ENCODE data around the gene C21orf91.

The C21orf91 gene

GRCh38 chr21:17828223-17828622, 9.1 kb upstream of the C21orf91 start:
- Histone ChIP-seq H3K27me3 (ENCODE audit: control insufficient read depth, insufficient read depth, low read length) (no peaks in the 10 kb centered on the region), H3K27ac (ENCODE audit: low read depth, low read length) (no peak overlapping the region), H3K4me1 (ENCODE audit: control insufficient read depth, insufficient read depth, low read length) (peaks cover 10% of the 10 kb centered on the region; the same call in 1 of the 2 replicates), H3K9ac (ENCODE audit: low read length) (no peak overlapping the region), H3K4me3 (ENCODE audit: low read depth, low read length) (no peak overlapping the region), H3K36me3 (ENCODE audit: control insufficient read depth, insufficient read depth, low read length) (no peaks in the 10 kb centered on the region), H3K9me3 (ENCODE audit: control insufficient read depth, insufficient read depth, low read depth, low read length) (peaks cover 3% of the 10 kb centered on the region)

GRCh38 chr21:17823846-17824245, 4.7 kb upstream of the C21orf91 start:
- Histone ChIP-seq H3K9ac (ENCODE audit: low read length) (no peak overlapping the region), H3K9me3 (ENCODE audit: control insufficient read depth, insufficient read depth, low read depth, low read length) (peaks cover 3% of the 10 kb centered on the region), H3K36me3 (ENCODE audit: control insufficient read depth, insufficient read depth, low read length) (no peaks in the 10 kb centered on the region), H3K27me3 (ENCODE audit: control insufficient read depth, insufficient read depth, low read length) (no peaks in the 10 kb centered on the region), H3K4me1 (ENCODE audit: control insufficient read depth, insufficient read depth, low read length) (peaks cover 5% of the 10 kb centered on the region; the same call in 1 of the 2 replicates), H3K4me3 (ENCODE audit: low read depth, low read length) (no peak overlapping the region), H3K27ac (ENCODE audit: low read depth, low read length) (no peak overlapping the region)

DNA sequence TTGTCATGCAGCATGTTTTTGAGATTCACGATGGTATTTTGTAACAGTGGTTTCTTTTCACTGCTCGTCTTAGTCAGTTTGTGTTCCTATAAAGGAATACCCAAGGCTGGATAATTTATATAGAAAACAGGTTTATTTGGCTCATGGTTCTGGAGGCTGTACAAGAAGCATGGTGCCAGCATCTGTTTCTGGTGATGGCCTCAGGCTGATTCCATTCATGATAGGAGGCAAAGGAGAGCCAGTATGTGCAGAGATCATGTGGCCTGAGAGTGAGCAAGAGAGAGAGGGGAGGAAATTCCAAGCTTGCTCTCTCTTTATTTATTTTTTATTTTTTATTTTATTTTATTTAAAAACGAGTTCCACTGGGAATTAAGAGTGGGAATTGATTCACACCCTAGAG, 2.0 kb upstream of the C21orf91 start:
- no peaks in the 10 kb centered on the region for H3K27me3 ChIP-seq (ENCODE audit: control insufficient read depth, insufficient read depth, low read length)
- H3K27ac ChIP-seq (ENCODE audit: low read depth, low read length), result no peak overlapping the region
- peaks cover 3% of the 10 kb centered on the region for H3K9me3 ChIP-seq (ENCODE audit: control insufficient read depth, insufficient read depth, low read depth, low read length)
- 0 out of 2 replicates have a peak, but pooled peaks cover 7% of the 10 kb centered on the region for H3K4me1 ChIP-seq (ENCODE audit: control insufficient read depth, insufficient read depth, low read length)
- peaks cover 9% of the 10 kb centered on the region for H3K36me3 ChIP-seq (ENCODE audit: control insufficient read depth, insufficient read depth, low read length)
- H3K9ac ChIP-seq (ENCODE audit: low read length), result no peak overlapping the region
- H3K4me3 ChIP-seq (ENCODE audit: low read depth, low read length), result no peak overlapping the region

- Histone ChIP-seq H3K4me3 (ENCODE audit: low read depth, low read length) (peak overlapping the region; percentile 78), H3K27ac (ENCODE audit: low read depth, low read length) (peak overlapping the region; percentile 99; the same call in 1 of the 2 replicates), H3K27me3 (ENCODE audit: control insufficient read depth, insufficient read depth, low read length) (no peaks in the 10 kb centered on the region), H3K9ac (ENCODE audit: low read length) (peak overlapping the region; percentile 97), H3K9me3 (ENCODE audit: control insufficient read depth, insufficient read depth, low read depth, low read length) (no peaks in the 10 kb centered on the region), H3K36me3 (ENCODE audit: control insufficient read depth, insufficient read depth, low read length) (peaks cover 17% of the 10 kb centered on the region), H3K4me1 (ENCODE audit: control insufficient read depth, insufficient read depth, low read length) (0 out of 2 replicates have a peak, but pooled peaks cover 7% of the 10 kb centered on the region)
Measured at GRCh38 chr21:17819877-17820229, 697 bp upstream of the C21orf91 start.

- Histone ChIP-seq H3K9ac (ENCODE audit: low read length) (peak overlapping the region; percentile 97), H3K4me3 (ENCODE audit: low read depth, low read length) (peak overlapping the region; percentile 78), H3K36me3 (ENCODE audit: control insufficient read depth, insufficient read depth, low read length) (peaks cover 31% of the 10 kb centered on the region), H3K9me3 (ENCODE audit: control insufficient read depth, insufficient read depth, low read depth, low read length) (no peaks in the 10 kb centered on the region), H3K4me1 (ENCODE audit: control insufficient read depth, insufficient read depth, low read length) (0 out of 2 replicates have a peak, but pooled peaks cover 7% of the 10 kb centered on the region), H3K27ac (ENCODE audit: low read depth, low read length) (peak overlapping the region; percentile 99), H3K27me3 (ENCODE audit: control insufficient read depth, insufficient read depth, low read length) (no peaks in the 10 kb centered on the region)
Measured at GRCh38 chr21:17818186-17819113, 706 bp downstream of the C21orf91 start.

DNA sequence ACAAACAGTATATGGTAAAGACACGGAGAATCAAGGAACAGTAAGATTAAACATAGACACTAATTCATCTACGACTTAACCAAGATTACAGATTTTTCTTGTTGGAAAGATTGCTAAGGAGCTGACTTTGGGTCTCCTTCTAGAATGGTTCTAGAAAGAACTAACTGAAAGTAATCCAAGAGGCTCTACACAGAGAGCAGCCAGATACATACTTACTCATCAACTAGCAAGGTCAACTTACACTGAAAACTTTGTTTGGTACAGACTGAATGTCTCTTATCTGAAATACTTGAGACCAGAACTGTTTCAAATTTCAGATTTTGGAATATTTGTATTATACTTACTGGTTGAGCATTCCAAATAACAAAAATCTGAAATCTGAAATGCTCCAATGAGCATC, 5.8 kb downstream of the C21orf91 start:
- peaks cover 80% of the 10 kb centered on the region for H3K36me3 ChIP-seq (ENCODE audit: control insufficient read depth, insufficient read depth, low read length)
- H3K4me3 ChIP-seq (ENCODE audit: low read depth, low read length), result no peak overlapping the region
- H3K4me1 ChIP-seq (ENCODE audit: control insufficient read depth, insufficient read depth, low read length), result 0 out of 2 replicates have a peak, but pooled peaks cover 4% of the 10 kb centered on the region

DNA sequence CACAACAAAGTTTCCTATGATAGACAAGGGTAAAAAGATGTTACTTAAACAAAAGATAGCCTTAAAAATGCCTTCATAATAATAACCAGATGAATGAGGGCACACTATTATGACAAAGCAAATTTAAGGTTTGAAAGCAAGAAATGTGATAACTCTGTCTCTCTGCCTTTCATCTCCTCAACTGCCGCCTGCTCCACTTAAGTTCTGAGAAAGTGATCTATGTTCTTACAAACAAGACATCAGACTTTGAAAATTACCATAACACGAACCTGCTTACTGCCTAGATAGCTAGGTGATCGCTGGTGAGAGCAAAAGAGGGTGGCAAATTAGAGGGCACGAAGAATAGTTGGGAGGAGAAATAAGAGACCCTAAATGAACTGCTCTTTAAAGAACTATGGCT, 13.2 kb downstream of the C21orf91 start:
- Histone ChIP-seq H3K27me3 (ENCODE audit: control insufficient read depth, insufficient read depth, low read length) (no peaks in the 10 kb centered on the region), H3K4me3 (ENCODE audit: low read depth, low read length) (no peak overlapping the region), H3K9ac (ENCODE audit: low read length) (no peak overlapping the region), H3K27ac (ENCODE audit: low read depth, low read length) (no peak overlapping the region), H3K36me3 (ENCODE audit: control insufficient read depth, insufficient read depth, low read length) (peaks cover 70% of the 10 kb centered on the region), H3K4me1 (ENCODE audit: control insufficient read depth, insufficient read depth, low read length) (no peaks in the 10 kb centered on the region), H3K9me3 (ENCODE audit: control insufficient read depth, insufficient read depth, low read depth, low read length) (peaks cover 30% of the 10 kb centered on the region)

More for the DNA sequence above, 5.8 kb downstream of the C21orf91 start:
- Histone ChIP-seq H3K9ac (ENCODE audit: low read length) (no peak overlapping the region), H3K27ac (ENCODE audit: low read depth, low read length) (no peak overlapping the region), H3K27me3 (ENCODE audit: control insufficient read depth, insufficient read depth, low read length) (no peaks in the 10 kb centered on the region), H3K9me3 (ENCODE audit: control insufficient read depth, insufficient read depth, low read depth, low read length) (peaks cover 17% of the 10 kb centered on the region)

- Histone ChIP-seq H3K4me1 (ENCODE audit: control insufficient read depth, insufficient read depth, low read length) (no peaks in the 10 kb centered on the region), H3K4me3 (ENCODE audit: low read depth, low read length) (no peak overlapping the region), H3K36me3 (ENCODE audit: control insufficient read depth, insufficient read depth, low read length) (peaks cover 46% of the 10 kb centered on the region)
Measured at GRCh38 chr21:17803536-17803935, 15.6 kb downstream of the C21orf91 start.

DNA sequence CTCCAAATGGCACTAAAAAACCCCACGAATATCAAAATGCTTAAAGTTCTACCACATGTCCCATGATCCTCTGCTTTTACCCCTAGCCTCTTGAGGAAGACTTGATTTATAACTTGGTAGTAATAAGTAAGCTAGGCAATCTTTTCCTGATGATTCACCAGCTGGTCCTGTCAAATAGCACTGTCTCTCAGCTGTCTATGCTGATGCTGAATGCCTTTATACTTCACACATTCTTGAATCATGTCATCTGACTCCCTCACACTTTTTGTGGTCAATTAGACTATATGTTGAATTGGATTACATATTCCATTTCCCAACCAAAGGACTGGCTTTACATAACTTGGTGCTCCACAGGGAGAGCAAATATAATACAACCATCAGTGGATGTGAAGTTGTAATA, 16.6 kb downstream of the C21orf91 start:
- Histone ChIP-seq H3K4me1 (ENCODE audit: control insufficient read depth, insufficient read depth, low read length) (no peaks in the 10 kb centered on the region), H3K9me3 (ENCODE audit: control insufficient read depth, insufficient read depth, low read depth, low read length) (peaks cover 8% of the 10 kb centered on the region), H3K9ac (ENCODE audit: low read length) (no peak overlapping the region), H3K27ac (ENCODE audit: low read depth, low read length) (no peak overlapping the region), H3K4me3 (ENCODE audit: low read depth, low read length) (no peak overlapping the region), H3K27me3 (ENCODE audit: control insufficient read depth, insufficient read depth, low read length) (no peaks in the 10 kb centered on the region), H3K36me3 (ENCODE audit: control insufficient read depth, insufficient read depth, low read length) (peaks cover 36% of the 10 kb centered on the region)

More at GRCh38 chr21:17803536-17803935, 15.6 kb downstream of the C21orf91 start:
- peaks cover 18% of the 10 kb centered on the region for H3K9me3 ChIP-seq (ENCODE audit: control insufficient read depth, insufficient read depth, low read depth, low read length)
- no peak overlapping the region for H3K27ac ChIP-seq (ENCODE audit: low read depth, low read length)
- H3K27me3 ChIP-seq (ENCODE audit: control insufficient read depth, insufficient read depth, low read length), result no peaks in the 10 kb centered on the region
- H3K9ac ChIP-seq (ENCODE audit: low read length), result no peak overlapping the region

DNA sequence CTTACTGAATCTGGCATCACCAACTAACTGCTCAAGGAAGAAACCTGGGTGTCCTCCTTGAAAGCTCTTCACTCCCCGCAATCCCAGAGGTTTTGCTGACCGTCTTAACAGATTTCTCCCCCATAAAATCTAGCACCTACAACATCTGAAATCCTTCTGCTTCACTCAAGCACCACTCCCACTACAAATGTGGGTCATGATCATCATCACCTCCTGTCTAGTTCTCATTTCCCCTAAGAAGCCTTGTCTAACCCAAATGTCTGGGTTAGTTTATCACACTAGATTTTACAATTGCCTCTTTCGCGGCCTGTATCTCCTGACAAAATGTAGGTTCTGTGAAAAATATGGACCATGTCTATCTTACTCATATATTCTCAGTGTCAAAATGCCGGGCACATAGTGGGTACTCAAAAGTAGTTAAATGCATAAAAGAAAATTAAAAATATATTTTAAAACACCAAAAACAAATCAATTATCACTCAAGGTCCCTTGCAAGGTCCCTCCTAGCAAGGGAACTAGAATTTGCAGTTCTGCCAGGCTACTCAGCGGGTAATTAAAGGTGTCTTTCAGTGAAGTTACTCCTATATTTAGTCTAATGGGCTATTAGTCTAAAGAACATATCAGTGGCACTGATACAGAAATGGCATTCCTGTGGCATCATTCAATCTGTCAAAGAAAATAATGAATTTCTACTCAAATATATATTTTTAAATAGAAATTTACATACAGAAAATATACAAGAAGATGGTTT, 19.6 kb downstream of the C21orf91 start:
- Histone ChIP-seq H3K36me3 (ENCODE audit: control insufficient read depth, insufficient read depth, low read length) (peaks cover 42% of the 10 kb centered on the region), H3K9me3 (ENCODE audit: control insufficient read depth, insufficient read depth, low read depth, low read length) (no peaks in the 10 kb centered on the region), H3K27ac (ENCODE audit: low read depth, low read length) (no peak overlapping the region), H3K4me3 (ENCODE audit: low read depth, low read length) (no peak overlapping the region), H3K9ac (ENCODE audit: low read length) (no peak overlapping the region), H3K27me3 (ENCODE audit: control insufficient read depth, insufficient read depth, low read length) (no peaks in the 10 kb centered on the region), H3K4me1 (ENCODE audit: control insufficient read depth, insufficient read depth, low read length) (no peaks in the 10 kb centered on the region)

- Histone ChIP-seq H3K9me3 (ENCODE audit: control insufficient read depth, insufficient read depth, low read depth, low read length) (no peaks in the 10 kb centered on the region), H3K36me3 (ENCODE audit: control insufficient read depth, insufficient read depth, low read length) (peaks cover 44% of the 10 kb centered on the region), H3K4me3 (ENCODE audit: low read depth, low read length) (no peak overlapping the region), H3K27ac (ENCODE audit: low read depth, low read length) (no peak overlapping the region), H3K27me3 (ENCODE audit: control insufficient read depth, insufficient read depth, low read length) (no peaks in the 10 kb centered on the region), H3K4me1 (ENCODE audit: control insufficient read depth, insufficient read depth, low read length) (no peaks in the 10 kb centered on the region), H3K9ac (ENCODE audit: low read length) (no peak overlapping the region)
Measured at GRCh38 chr21:17798796-17799195, 20.4 kb downstream of the C21orf91 start.

Data from HUES6 (cell line).